ENCODE results near the gene LRRC74B.

DNA sequence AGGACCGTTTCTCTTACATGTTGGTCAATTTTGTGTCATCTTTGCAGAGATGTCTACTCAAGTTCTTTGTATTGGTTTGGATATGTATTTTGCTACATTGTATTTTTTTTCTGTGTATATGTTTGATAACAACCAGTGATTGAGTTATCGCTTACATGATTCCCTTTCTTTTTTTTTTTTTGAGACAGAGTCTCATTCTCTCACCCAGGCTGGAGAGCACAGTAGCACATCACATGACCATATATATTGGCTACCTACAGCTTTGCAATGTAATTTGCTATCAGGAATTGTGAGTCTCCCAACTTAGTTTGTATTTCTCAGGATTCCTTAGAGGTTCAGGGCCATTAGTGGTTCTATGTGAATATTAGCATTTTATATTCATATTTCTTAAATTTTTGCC is 59.5 kb downstream of the LRRC74B start:
- TF ChIP-seq ZNF274 (IDR thresholded peaks at IDR 0.05; ENCODE audit: low read depth, low read length) (no peak), YY1 (IDR thresholded peaks at IDR 0.05; ENCODE audit: insufficient read depth, insufficient read length) (no peak)
